Gastrocnemius medialis (tissue), 4 donors: ENCODE data around the gene KIRREL3. TPM values are rescaled to one million over a fixed set of nuclear protein-coding genes. Genes with fewer than 3 reads are reported as not detected.

Experiments
- ATAC-seq, 2 donors: fragments of 150-250 bp; one replicate each; pipeline ENCODE4 v1.9.1; 2016
- DNase-seq, 2 donors: peaks; one replicate each; pipeline ENCODE4 v3.0.0-alpha.2; 2019
- H3K27ac ChIP-seq, 4 donors: fragments of 200-600 bp; sonication (generic); 1 replicate in 1 of 4; 2 replicates in 3 of 4; pipeline ENCODE4 v1.5.1; 2016 to 2018; ENCODE audit warnings: mild to moderate bottlenecking in 2 of 4, moderate library complexity in 1 of 4
- H3K27me3 ChIP-seq, 3 donors: fragments of 200-600 bp; sonication (generic) in 2 of 3; 1 replicate in 1 of 3; 2 replicates in 2 of 3; pipeline versions ENCODE4 v1.5.1 to v1.6.0; 2016 to 2019; ENCODE audit warnings: mild to moderate bottlenecking in 1 of 3, moderate library complexity in 1 of 3
- H3K36me3 ChIP-seq, 2 donors: fragments of 200-600 bp; sonication (generic) in 1 of 2; one replicate each; pipeline ENCODE4 v1.5.1; 2017 to 2018
- H3K4me1 ChIP-seq, 2 donors: fragments of 200-600 bp; sonication (generic) in 1 of 2; one replicate each; pipeline ENCODE4 v1.5.1; 2016 to 2017; ENCODE audit warnings: mild to moderate bottlenecking in 2 of 2
- H3K4me3 ChIP-seq, 4 donors: fragments of 200-600 bp; sonication (generic) in 3 of 4; 1 replicate in 1 of 4; 2 replicates in 3 of 4; pipeline ENCODE4 v1.5.1; 2016 to 2019; ENCODE audit warnings: mild to moderate bottlenecking in 2 of 4
- H3K9me3 ChIP-seq, 3 donors: fragments of 200-600 bp; sonication (generic) in 2 of 3; 1 replicate in 1 of 3; 2 replicates in 2 of 3; pipeline ENCODE4 v1.5.1; 2016 to 2019
- CTCF ChIP-seq, 5 experiments: fragments of 450-650 bp in 3 of 5; fragments of 200-600 bp in 2 of 5; sonication (generic) in 2 of 5; IDR thresholded peaks in 4 of 5; conservative IDR thresholded peaks in 1 of 5; 1 replicate in 4 of 5; 2 replicates in 1 of 5; pipeline ENCODE4 v1.5.1; 2016 to 2019; ENCODE audit warnings: antibody characterized with exemption in 5 of 5, mild to moderate bottlenecking in 3 of 5, moderate library complexity in 3 of 5
- POLR2A ChIP-seq, 2 donors: fragments of 450-650 bp; IDR thresholded peaks; one replicate each; pipeline ENCODE4 v1.6.1; 2017; ENCODE audit warnings: antibody characterized with exemption in 2 of 2, mild to moderate bottlenecking in 2 of 2, moderate library complexity in 2 of 2
- in situ Hi-C, 4 donors: fragments of 200-750 bp; cut with MboI; loops; one replicate each; pipeline versions ENCODE4 v1.15.0 to v1.8.0; 2017; ENCODE audit warnings: low sequenced_read_pairs in 4 of 4
- intact Hi-C: fragments of 100-400 bp; cut with DNase I; formaldehyde crosslinking; loops from one replicate; pipeline ENCODE4 v1.15.1; 2023; ENCODE audit warnings: low total_unique reads
- total RNA-seq, 4 donors: library from RNA; depleted of rRNA; stranded (reverse); fragments of >200 nt; gene quantifications; one replicate each; pipeline versions ENCODE4 v1.1.0 to v1.2.3, GENCODE V29; 2016

Gene KIRREL3
- total RNA-seq, 4 donors from 2014 or later = 0.10 TPM; not detected in 3

GRCh38 chr11:126951465-126951864, 49.1 kb downstream of the KIRREL3 start:
- H3K4me3 ChIP-seq = no peak overlapping the region
- in situ Hi-C loops = no loop called here

GRCh38 chr11:126949066-126949891, 51.3 kb downstream of the KIRREL3 start:
- in situ Hi-C loops (no loop called here), intact Hi-C loops (no loop called here)
- ATAC-seq = no peak
- H3K4me1 ChIP-seq = no peaks in the 10 kb centered on the region
- no peaks in the 10 kb centered on the region for H3K9me3 ChIP-seq
- H3K4me3 ChIP-seq = no peak overlapping the region
- H3K27me3 ChIP-seq = no peaks in the 10 kb centered on the region
- H3K36me3 ChIP-seq = no peaks in the 10 kb centered on the region
- TF ChIP-seq POLR2A (IDR thresholded peaks at IDR 0.05) (no peak), CTCF (IDR thresholded peaks at IDR 0.05 in 4 of 5, conservative IDR thresholded peaks at IDR 0.05 in 1 of 5) (no peak)
- no peak for DNase-seq
- H3K27ac ChIP-seq = no peak overlapping the region

More at GRCh38 chr11:126951465-126951864, 49.1 kb downstream of the KIRREL3 start:
- Histone ChIP-seq H3K36me3 (no peaks in the 10 kb centered on the region), H3K27ac (no peak overlapping the region), H3K27me3 (no peaks in the 10 kb centered on the region), H3K9me3 (no peaks in the 10 kb centered on the region), H3K4me1 (no peaks in the 10 kb centered on the region)
- intact Hi-C loops = no loop called here
- no peak for TF ChIP-seq POLR2A (IDR thresholded peaks at IDR 0.05)
- no peak for TF ChIP-seq CTCF (IDR thresholded peaks at IDR 0.05 in 4 of 5, conservative IDR thresholded peaks at IDR 0.05 in 1 of 5)
- no peak for DNase-seq
- ATAC-seq = no peak

DNA sequence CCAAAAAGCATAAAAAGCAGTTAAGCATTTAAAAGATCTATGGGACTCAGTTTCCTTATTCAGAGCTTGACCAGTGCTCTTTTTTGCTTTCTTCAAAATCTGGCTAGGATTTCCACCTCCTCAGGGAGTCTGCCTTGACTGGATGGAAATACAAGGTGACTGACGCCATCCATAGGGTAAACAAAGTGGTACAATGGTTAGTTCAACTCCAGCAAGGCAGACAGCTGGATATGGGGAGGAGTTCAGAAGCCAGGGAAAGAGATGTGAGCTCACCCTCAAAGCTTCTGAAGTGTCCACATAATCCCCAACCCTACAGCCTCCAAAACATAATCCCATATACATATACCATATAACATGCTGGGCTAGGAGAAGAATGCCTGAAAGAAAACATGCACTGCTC, 52.0 kb downstream of the KIRREL3 start:
- ATAC-seq (no peak), DNase-seq (no peak)
- no peak overlapping the region for H3K27ac ChIP-seq
- no peaks in the 10 kb centered on the region for H3K27me3 ChIP-seq
- H3K36me3 ChIP-seq = no peaks in the 10 kb centered on the region
- H3K4me1 ChIP-seq = no peaks in the 10 kb centered on the region
- no peak overlapping the region for H3K4me3 ChIP-seq
- TF ChIP-seq CTCF (IDR thresholded peaks at IDR 0.05 in 4 of 5, conservative IDR thresholded peaks at IDR 0.05 in 1 of 5) (no peak), POLR2A (IDR thresholded peaks at IDR 0.05) (no peak)
- intact Hi-C loops (no loop called here), in situ Hi-C loops (no loop called here)
- no peaks in the 10 kb centered on the region for H3K9me3 ChIP-seq

DNA sequence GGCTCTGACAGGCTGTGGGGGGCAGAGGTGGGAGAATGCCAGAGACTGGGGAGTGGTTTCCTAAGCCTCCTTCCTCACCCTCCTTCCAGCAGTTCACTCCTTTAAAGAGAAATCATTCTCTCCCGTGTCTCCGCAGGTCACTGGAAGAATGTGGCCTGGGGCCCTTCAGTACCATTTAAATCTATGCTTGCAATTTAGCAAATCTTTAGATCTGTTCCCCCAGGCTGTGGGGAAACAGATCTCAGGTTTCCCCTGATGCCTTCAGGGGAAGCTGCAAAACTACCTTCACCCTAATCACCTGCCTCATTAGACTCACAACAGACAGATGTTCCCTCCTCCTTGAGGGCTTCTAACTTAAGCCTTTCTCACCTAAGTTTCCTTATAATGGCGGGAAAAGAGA, 55.3 kb downstream of the KIRREL3 start:
- Histone ChIP-seq H3K27me3 (no peaks in the 10 kb centered on the region), H3K4me1 (no peaks in the 10 kb centered on the region), H3K27ac (no peak overlapping the region), H3K4me3 (no peak overlapping the region), H3K9me3 (no peaks in the 10 kb centered on the region), H3K36me3 (no peaks in the 10 kb centered on the region)
- ATAC-seq (no peak), DNase-seq (no peak)
- intact Hi-C loops = no loop called here
- in situ Hi-C loops = no loop called here
- TF ChIP-seq CTCF (IDR thresholded peaks at IDR 0.05 in 4 of 5, conservative IDR thresholded peaks at IDR 0.05 in 1 of 5) (no peak), POLR2A (IDR thresholded peaks at IDR 0.05) (no peak)
